Heart left ventricle (tissue), 16 donors: ENCODE results near the gene ECHDC3. TPM values are rescaled to one million over a fixed set of nuclear protein-coding genes. Genes with fewer than 3 reads are reported as not detected.

Source experiments
- ATAC-seq, 4 donors: fragments of 200-7000 bp; cut with Tn5 transposase; one replicate each; pipeline ENCODE4 v1.9.1; 2020 to 2022; ENCODE audit warnings: moderate library complexity in 4 of 4, mild to moderate bottlenecking in 3 of 4, moderate number of reproducible peaks in 1 of 4
- DNase-seq, 5 donors: peaks; one replicate each; pipeline ENCODE4 v3.0.0-alpha.2; 2020
- H3K27ac ChIP-seq, 12 donors: fragments of 200-600 bp; sonication (generic) in 4 of 12; one replicate each; pipeline versions ENCODE4 v1.5.0 to v1.8.0; 2016 to 2022; ENCODE audit warnings: mild to moderate bottlenecking in 2 of 12
- H3K27me3 ChIP-seq, 9 donors: fragments of 200-600 bp; sonication (generic) in 2 of 9; one replicate each; pipeline versions ENCODE4 v1.5.1 to v1.8.0; 2016 to 2022; ENCODE audit warnings: mild to moderate bottlenecking in 3 of 9
- H3K36me3 ChIP-seq, 9 donors: fragments of 200-600 bp; sonication (generic) in 2 of 9; one replicate each; pipeline versions ENCODE4 v1.5.0 to v1.8.0; 2018 to 2022; ENCODE audit warnings: mild to moderate bottlenecking in 2 of 9
- H3K4me1 ChIP-seq, 12 donors: fragments of 200-600 bp; sonication (generic) in 4 of 12; one replicate each; pipeline versions ENCODE4 v1.5.0 to v1.8.0; 2016 to 2022; ENCODE audit warnings: mild to moderate bottlenecking in 3 of 12
- H3K4me3 ChIP-seq, 12 donors: fragments of 200-600 bp; sonication (generic) in 4 of 12; one replicate each; pipeline versions ENCODE4 v1.5.0 to v1.8.0; 2017 to 2022; ENCODE audit warnings: mild to moderate bottlenecking in 9 of 12, moderate library complexity in 4 of 12
- H3K9me3 ChIP-seq, 12 donors: fragments of 200-600 bp; sonication (generic) in 4 of 12; one replicate each; pipeline versions ENCODE4 v1.5.0 to v1.8.0; 2016 to 2022; ENCODE audit warnings: mild to moderate bottlenecking in 1 of 12
- POLR2A ChIP-seq, 2 donors: fragments of 450-650 bp; IDR thresholded peaks; one replicate each; pipeline ENCODE4 v1.6.1; 2017; ENCODE audit warnings: antibody characterized with exemption in 2 of 2, mild to moderate bottlenecking in 2 of 2, moderate library complexity in 2 of 2
- WGBS, 4 donors: extraction: QIAGEN DNeasy Blood & Tissue Kit in 2 of 4; methylation state at CpG; one replicate each; pipeline versions ENCODE4 v1.1.5 to v1.1.7; 2013 to 2018; 5-methylcytosine and 5-hydroxymethylcytosine counted together
- intact Hi-C, 10 donors: fragments of 100-400 bp; cut with DNase I; formaldehyde crosslinking; loops; one replicate each; pipeline versions ENCODE4 v1.11.1 to v1.14.2; 2022
- polyA plus RNA-seq, 2 donors: library from polyadenylated mRNA; stranded (reverse); fragments of 200-250 nt; gene quantifications; one replicate each; pipeline ENCODE4 v1.2.3, GENCODE V29; 2013
- total RNA-seq, 9 donors: library from RNA; depleted of rRNA in 2 of 9; stranded (reverse); fragments of >200 nt in 2 of 9; fragmentation: NEBNext Ultra II Directional in 3 of 9; extraction: Animal tissue kit (Norgen Biotek cat#: 25700) in 3 of 9; gene quantifications; one replicate each; pipeline versions ENCODE4 v1.1.0 to v1.2.4, GENCODE V29; 2016 to 2023
- TF ChIP-seq, protein P1 (sequence below), 12 donors: fragments of 200-600 bp; sonication (generic) in 4 of 12; IDR thresholded peaks; one replicate each; pipeline versions ENCODE4 v1.5.0 to v1.8.0; 2018 to 2022; ENCODE audit warnings: antibody characterized with exemption in 12 of 12, mild to moderate bottlenecking in 5 of 12
- donor health status: ischemic (EF 13 %, LVEDD 7.1; RV severe dilation, severe dysfunction).
- donor health status: healthy with polysubstance abuse.
- donor health status: DM: no; HTN: yes; CAD: no.
- donor health status: DM: no; HTN: no; CAD: no.
- donor health status: ischemic (EF 25% LVEDD 6.9; RV normal size, moderate dysfunction).
- donor health status: ischemic (EF 25% LVEDD 5.7; RV mildly dilated, moderate dysfunction).
- donor health status: healthy.
- donor health status: DM: yes; HTN: yes; CAD: no.
- donor health status: ischemic (EF 35%, LVEDD 5.7; RV mildly dilated, moderate dysfunction).
- donor health status: nonischemic (EF 11% LVEDD 7.7; RV severe dilation, severe dysfunction).
- donor health status: DM: yes; HTN: yes; CAD: no.
- donor health status: PGD.
- donor health status: ischemic (EF 29% LVEDD 5.4; RV normal size, mild dysfunction).
- donor health status: nonischemic (EF 23%, LVEDD 6.1; RV moderate dilation, normal function).

ECHDC3 gene
- total and polyA plus RNA-seq, 11 donors = 30.2 to 554 (median 66.1) TPM

DNA sequence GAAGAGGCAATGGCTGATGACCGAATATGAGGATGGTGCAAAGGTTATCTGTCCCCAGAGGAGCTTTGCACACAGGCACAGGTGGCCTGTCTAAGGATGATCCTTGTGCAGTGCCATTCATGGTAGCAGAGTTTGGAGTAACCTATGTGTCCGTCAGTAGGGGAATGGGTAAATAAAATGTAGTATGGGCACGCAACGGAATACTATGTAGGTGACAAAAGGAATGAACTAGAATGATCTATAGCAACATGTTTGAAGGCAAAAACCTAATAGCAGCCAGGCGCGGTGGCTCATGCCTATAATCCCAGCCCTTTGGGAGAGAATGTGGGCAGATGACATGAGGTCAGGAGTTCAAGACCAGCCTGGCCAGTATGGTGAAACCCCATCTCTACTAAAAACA, 41.6 kb upstream of the ECHDC3 start:
- ATAC-seq = no peak
- H3K36me3 ChIP-seq = no peaks in the 10 kb centered on the region
- no peak for TF ChIP-seq POLR2A (IDR thresholded peaks at IDR 0.05)
- TF ChIP-seq, protein P1, sequence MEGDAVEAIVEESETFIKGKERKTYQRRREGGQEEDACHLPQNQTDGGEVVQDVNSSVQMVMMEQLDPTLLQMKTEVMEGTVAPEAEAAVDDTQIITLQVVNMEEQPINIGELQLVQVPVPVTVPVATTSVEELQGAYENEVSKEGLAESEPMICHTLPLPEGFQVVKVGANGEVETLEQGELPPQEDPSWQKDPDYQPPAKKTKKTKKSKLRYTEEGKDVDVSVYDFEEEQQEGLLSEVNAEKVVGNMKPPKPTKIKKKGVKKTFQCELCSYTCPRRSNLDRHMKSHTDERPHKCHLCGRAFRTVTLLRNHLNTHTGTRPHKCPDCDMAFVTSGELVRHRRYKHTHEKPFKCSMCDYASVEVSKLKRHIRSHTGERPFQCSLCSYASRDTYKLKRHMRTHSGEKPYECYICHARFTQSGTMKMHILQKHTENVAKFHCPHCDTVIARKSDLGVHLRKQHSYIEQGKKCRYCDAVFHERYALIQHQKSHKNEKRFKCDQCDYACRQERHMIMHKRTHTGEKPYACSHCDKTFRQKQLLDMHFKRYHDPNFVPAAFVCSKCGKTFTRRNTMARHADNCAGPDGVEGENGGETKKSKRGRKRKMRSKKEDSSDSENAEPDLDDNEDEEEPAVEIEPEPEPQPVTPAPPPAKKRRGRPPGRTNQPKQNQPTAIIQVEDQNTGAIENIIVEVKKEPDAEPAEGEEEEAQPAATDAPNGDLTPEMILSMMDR (IDR thresholded peaks at IDR 0.05) = no peak
- intact Hi-C loops = no loop called here
- no peak overlapping the region for H3K4me3 ChIP-seq
- WGBS, 4 donors = 95 to 97% (median 96%) methylated on average over 6 of the region's 6 CpGs
- H3K9me3 ChIP-seq = no peaks in the 10 kb centered on the region
- DNase-seq = peak in 1 of 5 donors; percentile 16
- H3K4me1 ChIP-seq = peaks cover 0 to 13% (median 0%) of the 10 kb centered on the region in 12 donors
- no peaks in the 10 kb centered on the region for H3K27me3 ChIP-seq
- H3K27ac ChIP-seq = no peak overlapping the region

DNA sequence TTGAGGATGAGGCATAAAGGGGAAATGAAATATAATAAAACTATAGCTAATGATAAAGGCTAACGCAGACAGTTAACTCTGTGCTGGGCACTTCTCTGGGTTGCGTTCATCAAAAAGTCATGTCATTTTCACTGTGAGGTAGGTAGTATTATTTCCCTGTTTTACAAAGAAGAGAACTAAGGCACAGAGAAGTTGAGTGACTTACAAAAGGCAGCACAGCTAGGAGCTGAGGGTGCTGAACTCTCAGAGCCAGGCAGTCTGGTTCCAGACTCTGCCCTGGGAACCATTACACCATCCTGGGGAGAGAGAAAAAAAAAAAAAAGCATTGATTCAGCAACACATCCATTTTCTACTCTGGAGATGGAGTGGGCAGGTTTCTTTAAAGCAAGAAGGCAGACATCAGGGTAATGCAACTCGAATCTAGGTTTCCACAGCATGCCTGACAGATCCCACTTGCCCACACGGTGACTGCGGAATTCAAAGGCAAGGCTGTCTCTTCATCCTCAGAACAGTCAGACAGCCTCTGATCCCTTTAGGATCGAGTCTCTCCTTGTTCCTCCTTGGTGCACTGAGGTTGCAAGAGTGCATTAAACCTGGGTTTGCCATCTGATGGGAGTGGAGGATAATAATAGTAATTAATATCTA, 40.6 kb upstream of the ECHDC3 start:
- peaks cover 0 to 13% (median 0%) of the 10 kb centered on the region in 12 donors for H3K4me1 ChIP-seq
- 81 to 91% (median 87%) methylated on average over 6 of the region's 6 CpGs for WGBS, 4 donors
- ATAC-seq (no peak), DNase-seq (no peak)
- no peak overlapping the region for H3K27ac ChIP-seq
- no peak overlapping the region for H3K4me3 ChIP-seq
- no peaks in the 10 kb centered on the region for H3K27me3 ChIP-seq
- intact Hi-C loops = no loop called here
- no peaks in the 10 kb centered on the region for H3K36me3 ChIP-seq
- no peak for TF ChIP-seq POLR2A (IDR thresholded peaks at IDR 0.05)
- TF ChIP-seq, protein P1 (IDR thresholded peaks at IDR 0.05) = no peak
- no peaks in the 10 kb centered on the region for H3K9me3 ChIP-seq

DNA sequence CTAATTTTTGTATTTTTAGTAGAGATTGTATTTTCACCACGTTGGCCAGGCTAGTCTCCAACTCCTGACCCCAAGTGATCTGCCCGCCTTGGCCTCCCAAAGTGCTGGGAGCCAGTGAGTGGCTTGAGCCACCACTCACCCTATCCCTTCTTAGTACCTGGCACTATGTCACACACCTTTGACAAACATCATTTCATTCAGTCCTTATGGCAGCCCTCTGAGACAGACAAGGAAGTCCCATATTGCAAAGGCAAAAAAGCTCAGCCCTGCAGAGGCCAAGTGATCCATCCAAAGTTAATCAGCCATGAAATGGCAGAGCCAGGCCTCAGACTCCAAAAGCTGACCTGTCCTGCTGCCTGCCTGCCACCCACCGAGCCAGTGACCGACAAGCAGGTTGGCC, 39.9 kb upstream of the ECHDC3 start:
- H3K27me3 ChIP-seq = no peaks in the 10 kb centered on the region
- 89 to 92% (median 90%) methylated on average over 4 of the region's 4 CpGs for WGBS, 4 donors
- TF ChIP-seq POLR2A (IDR thresholded peaks at IDR 0.05) = no peak
- TF ChIP-seq, protein P1 (IDR thresholded peaks at IDR 0.05) = no peak
- H3K4me1 ChIP-seq = peaks cover 0 to 13% (median 0%) of the 10 kb centered on the region in 12 donors
- no peaks in the 10 kb centered on the region for H3K9me3 ChIP-seq
- DNase-seq = peak in 1 of 5 donors; percentile 12
- intact Hi-C loops = no loop called here
- no peak overlapping the region for H3K4me3 ChIP-seq
- no peak for ATAC-seq
- H3K27ac ChIP-seq = no peak overlapping the region
- no peaks in the 10 kb centered on the region for H3K36me3 ChIP-seq

DNA sequence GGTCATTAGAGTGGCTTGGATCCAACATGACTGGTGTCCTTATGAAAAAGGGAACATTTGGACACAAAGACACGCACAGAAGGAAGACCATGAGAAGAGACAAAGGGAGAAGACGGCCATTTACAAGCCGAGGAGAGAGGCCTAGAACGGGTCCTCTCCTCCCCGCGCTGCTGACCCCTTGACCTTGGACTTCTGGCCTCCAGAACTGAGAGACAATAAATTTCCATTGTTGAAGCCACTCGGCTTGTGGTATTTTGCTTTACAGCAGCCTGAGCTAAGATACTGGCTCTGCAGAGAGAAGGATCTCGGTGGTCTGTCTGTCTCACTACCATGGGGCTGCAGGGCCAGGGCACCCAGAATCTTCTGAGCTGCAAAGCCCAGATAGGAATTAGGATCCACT, 38.1 kb upstream of the ECHDC3 start:
- H3K36me3 ChIP-seq = no peaks in the 10 kb centered on the region
- WGBS, 4 donors = 83 to 92% (median 85%) methylated on average over 8 of the region's 8 CpGs
- intact Hi-C loops = no loop called here
- DNase-seq (peak in 1 of 5 donors; percentile 13), ATAC-seq (no peak)
- no peak overlapping the region for H3K27ac ChIP-seq
- peaks cover 0 to 10% (median 0%) of the 10 kb centered on the region in 12 donors for H3K4me1 ChIP-seq
- H3K4me3 ChIP-seq = no peak overlapping the region
- H3K9me3 ChIP-seq = no peaks in the 10 kb centered on the region
- TF ChIP-seq, protein P1 (IDR thresholded peaks at IDR 0.05) = no peak
- TF ChIP-seq POLR2A (IDR thresholded peaks at IDR 0.05) = no peak
- no peaks in the 10 kb centered on the region for H3K27me3 ChIP-seq
